Stimulated activated CD4-positive, alpha-beta T cell treated with anti-CD3 and anti-CD28 coated beads, TNF-alpha, amount 100 ng/mL, for 4 hours (primary cell): ENCODE results near the gene CDC14A.
"Not testable (repeated sequence)": the region's sequence is repeated elsewhere in the genome, so short reads cannot be mapped to it uniquely, and the experiment has no call there.

Experiments used
- DNase-seq, 3 experiments: peaks; one replicate each; pipeline ENCODE4 v3.0.0-alpha.2; 2020; ENCODE audit warnings: low read depth in 3 of 3

Gene CDC14A

GRCh38 chr1:100404821-100405220 is 52.5 kb downstream of the CDC14A start:
- DNase-seq, result no peak

- not testable (repeated sequence) for DNase-seq
Measured at GRCh38 chr1:100405902-100406301, 53.6 kb downstream of the CDC14A start.

GRCh38 chr1:100407390-100407789 is 55.1 kb downstream of the CDC14A start:
- not testable (repeated sequence) for DNase-seq

- no peak for DNase-seq
Measured at GRCh38 chr1:100411019-100411418, 58.7 kb downstream of the CDC14A start.

GRCh38 chr1:100411574-100411973 is 59.3 kb downstream of the CDC14A start:
- DNase-seq, result no peak

GRCh38 chr1:100413035-100413434 is 60.7 kb downstream of the CDC14A start:
- DNase-seq, result no peak

GRCh38 chr1:100414693-100415497 is 62.6 kb downstream of the CDC14A start:
- no peak for DNase-seq

- no peak for DNase-seq
Measured at GRCh38 chr1:100415498-100415778, 63.1 kb downstream of the CDC14A start.

GRCh38 chr1:100419072-100419471 is 66.8 kb downstream of the CDC14A start:
- no peak for DNase-seq

GRCh38 chr1:100422065-100422464 is 69.8 kb downstream of the CDC14A start:
- DNase-seq, result no peak

GRCh38 chr1:100423832-100424337 is 71.6 kb downstream of the CDC14A start:
- no peak for DNase-seq

GRCh38 chr1:100428160-100428559 is 75.9 kb downstream of the CDC14A start:
- no peak for DNase-seq

- no peak for DNase-seq
Measured at GRCh38 chr1:100430325-100430756, 78.0 kb downstream of the CDC14A start.

- DNase-seq, result no peak
Measured at GRCh38 chr1:100431954-100432353, 79.6 kb downstream of the CDC14A start.

GRCh38 chr1:100433563-100433962 is 81.3 kb downstream of the CDC14A start:
- no peak for DNase-seq

GRCh38 chr1:100434831-100435230 is 82.5 kb downstream of the CDC14A start:
- no peak for DNase-seq

- DNase-seq, result no peak
Measured at GRCh38 chr1:100438375-100438774, 86.1 kb downstream of the CDC14A start.

- no peak for DNase-seq
Measured at GRCh38 chr1:100438789-100439188, 86.5 kb downstream of the CDC14A start.

- DNase-seq, result peak; percentile 36 to 63 (median 48)
Measured at GRCh38 chr1:100440075-100440809, 87.9 kb downstream of the CDC14A start.

- no peak for DNase-seq
Measured at GRCh38 chr1:100441146-100441545, 88.8 kb downstream of the CDC14A start.

GRCh38 chr1:100441651-100442050 is 89.3 kb downstream of the CDC14A start:
- DNase-seq, result no peak

- DNase-seq, result no peak
Measured at GRCh38 chr1:100443811-100444571, 91.7 kb downstream of the CDC14A start.
